HepG2 (cell line): ENCODE results near the gene TSC22D3. TPM values are rescaled to one million over a fixed set of nuclear protein-coding genes. Genes with fewer than 3 reads are reported as not detected.
A peak's percentile ranks its signal among the peaks of the same experiment; 100 is the strongest.

Experiments used
- ATAC-seq: fragments of 200-7000 bp; cut with Tn5 transposase; 3 replicates; pipeline ENCODE4 v1.9.1; 2020; ENCODE audit warnings: mild to moderate bottlenecking, moderate library complexity
- BruUV-seq: library from RNA; stranded (reverse); fragments of 400-500 nt; replicated peaks from 2 replicates; lab custom pipeline; 2021; lab: Mats Ljungman, UMichigan
- CTCF ChIA-PET: fragments of 300-600 bp; formaldehyde crosslinking; extraction: SDS; loops from one replicate; lab custom pipeline; 2021; ENCODE audit warnings: low total read pairs, inconsistent platforms, low intra/inter-chr PET ratio; lab: Yijun Ruan, JAX
- POLR2A ChIA-PET: fragments of 350-600 bp; sonication (Branson Sonifier 250); formaldehyde crosslinking; loops from one replicate; lab custom pipeline; 2020; ENCODE audit warnings: antibody characterized with exemption, inconsistent platforms; lab: Yijun Ruan, JAX
- DNase-seq: peaks from one replicate; pipeline ENCODE4 v3.0.0-alpha.2; 2015; ENCODE audit warnings: low spot score
- FAIRE-seq: peaks from 3 replicates; lab custom pipeline; 2011; peaks lifted over from hg19 to GRCh38; lab: Jason Lieb, UNC
- H2AFZ ChIP-seq: one replicate; pipeline ENCODE4 v1.6.1; 2011; ENCODE audit warnings: low read length, inconsistent platforms
- H3K27ac ChIP-seq: fragments of 300-600 bp; 3 replicates; pipeline ENCODE4 v1.8.0; 2011; ENCODE audit warnings: mixed run types, mild to moderate bottlenecking, mixed read lengths, low read length, inconsistent platforms; ENCODE audit not compliant: insufficient read depth; ENCODE audit errors: extremely low read length
- H3K27me3 ChIP-seq, 2 experiments: fragments of 200-600 bp in 1 of 2; 2 replicates in 1 of 2; 3 replicates in 1 of 2; pipeline versions ENCODE4 v1.6.0 to v1.8.0; 2011; ENCODE audit warnings: low read length in 2 of 2, mild to moderate bottlenecking in 2 of 2, moderate library complexity in 2 of 2, inconsistent platforms in 1 of 2; ENCODE audit not compliant: insufficient read depth in 2 of 2, control insufficient read depth in 1 of 2
- H3K36me3 ChIP-seq, 2 experiments: fragments of 200-600 bp in 1 of 2; replicated peaks in 1 of 2; 2 replicates in 1 of 2; 3 replicates in 1 of 2; pipeline versions ENCODE4 v1.5.1 to v1.8.0; 2011; ENCODE audit warnings: low read length in 2 of 2, inconsistent platforms in 1 of 2; ENCODE audit not compliant: insufficient read depth in 2 of 2, control insufficient read depth in 1 of 2
- H3K4me1 ChIP-seq: 2 replicates; pipeline ENCODE4 v1.5.1; 2012; ENCODE audit warnings: low read length, inconsistent platforms; ENCODE audit not compliant: insufficient read depth
- H3K4me2 ChIP-seq: 2 replicates; pipeline ENCODE4 v1.6.0; 2011; ENCODE audit warnings: low read depth, low read length, inconsistent platforms
- H3K4me3 ChIP-seq, 3 experiments: fragments of 200-600 bp in 1 of 3; sonication (generic), shearing (Covaris generic) in 1 of 3; replicated peaks in 1 of 3; 2 replicates each; pipeline ENCODE4 v1.5.1; 2011 to 2016; ENCODE audit warnings: low read length in 3 of 3, inconsistent platforms in 2 of 3, low read depth in 2 of 3, mild to moderate bottlenecking in 2 of 3, control low read depth in 1 of 3, mixed read lengths in 1 of 3; ENCODE audit not compliant: insufficient read depth in 1 of 3
- H3K79me2 ChIP-seq: one replicate; pipeline ENCODE4 v1.6.1; 2011; ENCODE audit warnings: low read length, inconsistent platforms; ENCODE audit not compliant: insufficient read depth
- H3K9ac ChIP-seq: 2 replicates; pipeline ENCODE4 v1.6.0; 2011; ENCODE audit warnings: mild to moderate bottlenecking, low read depth, low read length, inconsistent platforms; ENCODE audit not compliant: insufficient read depth
- H3K9me3 ChIP-seq: 2 replicates; pipeline ENCODE4 v1.5.1; 2012; ENCODE audit warnings: mild to moderate bottlenecking, low read length
- H4K20me1 ChIP-seq: 2 replicates; pipeline ENCODE4 v1.6.0; 2011; ENCODE audit warnings: inconsistent platforms, mild to moderate bottlenecking, low read length, moderate library complexity; ENCODE audit not compliant: insufficient read depth
- DMTF1 ChIP-seq: sonication (generic); formaldehyde crosslinking; IDR thresholded peaks from 2 replicates; pipeline ENCODE4 v1.4.0; 2020; ENCODE audit warnings: mild to moderate bottlenecking, missing genetic modification reagents
- EHMT2 ChIP-seq: fragments of 200-600 bp; sonication (generic); IDR thresholded peaks from 2 replicates; pipeline ENCODE4 v1.7.0; 2017; ENCODE audit warnings: antibody characterized with exemption, low read depth, low read length, borderline replicate concordance
- MXD3 ChIP-seq: IDR thresholded peaks from 2 replicates; pipeline ENCODE4 v1.6.1; 2016; ENCODE audit warnings: mild to moderate bottlenecking, missing biosample characterization, missing genetic modification reagents
- PAXIP1 ChIP-seq: sonication (generic); formaldehyde crosslinking; conservative IDR thresholded peaks from 2 replicates; pipeline ENCODE4 v1.4.0; 2020; ENCODE audit warnings: mild to moderate bottlenecking, missing genetic modification reagents, moderate library complexity
- ZBED4 ChIP-seq: sonication (generic); formaldehyde crosslinking; IDR thresholded peaks from 2 replicates; pipeline ENCODE4 v1.4.0; 2020; ENCODE audit warnings: missing genetic modification reagents, borderline replicate concordance
- WGBS: methylation state at CpG from one replicate; pipeline ENCODE4 v1.1.6; 2017; ENCODE audit warnings: low lambda C conversion rate; 5-methylcytosine and 5-hydroxymethylcytosine counted together
- in situ Hi-C: cut with HindIII; loops from 2 replicates; pipeline ENCODE4 v1.10.0; 2017; ENCODE audit warnings: low pct_unique_long_range_greater_than_20kb; ENCODE audit not compliant: extremely low pct_ligation_motif_present
- intact Hi-C: fragments of 100-400 bp; cut with micrococcal nuclease; formaldehyde crosslinking; loops from one replicate; pipeline ENCODE4 v1.10.0; 2022; ENCODE audit not compliant: unreplicated experiment
- polyA plus RNA-seq, 8 experiments: library from polyadenylated mRNA; depleted of rRNA in 3 of 8; stranded (reverse) in 7 of 8; unstranded in 1 of 8; fragments of >200 nt; fragmentation: Illumina TruSeq in 4 of 8; extraction: Trizol in 4 of 8; gene quantifications; 2 replicates each; pipeline versions ENCODE4 v1.2.1 to v1.2.3, GENCODE V29; 2011 to 2016; ENCODE audit warnings: low read depth in 4 of 8, missing spikeins in 1 of 8, mixed read lengths in 1 of 8; ENCODE audit not compliant: insufficient read depth in 1 of 8
- total RNA-seq, 5 experiments: library from RNA; depleted of rRNA; stranded (reverse); fragments of >200 nt; fragmentation: Illumina TruSeq; extraction: Trizol; gene quantifications; 2 replicates each; pipeline ENCODE4 v1.2.3, GENCODE V29; 2016; ENCODE audit warnings: low read depth in 1 of 5
- TF ChIP-seq, protein P1 (sequence below): sonication (generic); formaldehyde crosslinking; IDR thresholded peaks from 2 replicates; pipeline ENCODE4 v1.9.0; 2021; ENCODE audit warnings: missing genetic modification reagents, mild to moderate bottlenecking, borderline replicate concordance

Gene TSC22D3
- total and polyA plus RNA-seq, 2 of the 13 experiments (the other 11 are each of a cell fraction or from before 2014, with no cell fraction given): 0.82 to 1.5 TPM

DNA sequence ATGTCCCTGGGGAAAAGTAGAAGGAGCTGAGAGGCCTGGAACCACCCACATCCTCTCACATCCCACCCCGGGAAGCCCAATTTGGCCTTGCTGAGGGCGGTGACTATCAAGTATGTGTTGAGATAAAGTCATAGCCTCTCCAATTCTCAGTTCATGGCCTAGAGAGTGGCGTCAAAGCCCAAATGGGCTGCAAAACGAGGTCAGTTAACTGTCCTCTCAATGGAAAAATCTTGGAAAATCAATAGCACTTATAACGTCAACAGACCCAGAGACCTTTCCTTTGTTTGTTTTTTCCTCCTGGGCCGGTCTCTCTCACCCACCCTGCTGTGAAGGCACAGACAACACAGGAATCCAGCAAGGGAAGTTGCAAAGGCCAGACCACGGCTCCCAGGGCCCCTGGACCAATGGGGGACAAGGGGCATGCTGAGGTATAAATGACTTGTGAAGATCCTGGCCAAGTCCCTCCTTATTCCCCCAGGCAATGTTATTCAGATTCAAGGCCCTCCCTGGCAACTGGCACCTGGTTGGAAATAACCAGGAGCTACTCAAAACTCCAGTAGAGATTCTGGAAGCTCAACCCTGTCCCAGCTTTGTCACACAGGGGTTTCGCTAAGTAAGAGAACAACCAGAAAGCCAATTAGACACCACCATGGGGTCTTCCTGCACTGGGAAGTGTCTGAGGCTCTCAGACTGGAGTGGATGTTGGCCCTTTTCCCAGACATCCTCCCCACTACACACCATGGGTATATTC lies 38.6 kb downstream of the TSC22D3 start:
- DNase-seq: peak; percentile 16
- H4K20me1 ChIP-seq: no peaks in the 10 kb centered on the region
- no peak overlapping the region for H2AFZ ChIP-seq
- H3K4me3 ChIP-seq: no peak overlapping the region
- ATAC-seq: peak; percentile 77
- CTCF ChIA-PET: no interaction called here
- peak overlapping the region; percentile 23; the same call in 1 of the 2 replicates for H3K4me2 ChIP-seq
- no peaks in the 10 kb centered on the region for H3K79me2 ChIP-seq
- in situ Hi-C loops (no loop called here), intact Hi-C loops (no loop called here)
- H3K36me3 ChIP-seq: no peaks in the 10 kb centered on the region
- H3K27ac ChIP-seq: no peak overlapping the region
- no TSS peak for BruUV-seq
- no peaks in the 10 kb centered on the region for H3K27me3 ChIP-seq
- POLR2A ChIA-PET: no interaction called here
- peaks cover 34% of the 10 kb centered on the region for H3K4me1 ChIP-seq
- H3K9ac ChIP-seq: no peak overlapping the region
- WGBS: 5% methylated on average over 4 of the region's 8 CpGs
- no peaks in the 10 kb centered on the region for H3K9me3 ChIP-seq
- no peak for FAIRE-seq
- TF ChIP-seq DMTF1 (CRISPR knock-in tag) (no peak), EHMT2 (peak; percentile 42; the same call in 1 of the 2 replicates), MXD3 (no peak), ZBED4 (0 out of 2 replicates have a peak, but pooled peaks have one; percentile 41), PAXIP1 (peak; percentile 52)
- TF ChIP-seq, protein P1, sequence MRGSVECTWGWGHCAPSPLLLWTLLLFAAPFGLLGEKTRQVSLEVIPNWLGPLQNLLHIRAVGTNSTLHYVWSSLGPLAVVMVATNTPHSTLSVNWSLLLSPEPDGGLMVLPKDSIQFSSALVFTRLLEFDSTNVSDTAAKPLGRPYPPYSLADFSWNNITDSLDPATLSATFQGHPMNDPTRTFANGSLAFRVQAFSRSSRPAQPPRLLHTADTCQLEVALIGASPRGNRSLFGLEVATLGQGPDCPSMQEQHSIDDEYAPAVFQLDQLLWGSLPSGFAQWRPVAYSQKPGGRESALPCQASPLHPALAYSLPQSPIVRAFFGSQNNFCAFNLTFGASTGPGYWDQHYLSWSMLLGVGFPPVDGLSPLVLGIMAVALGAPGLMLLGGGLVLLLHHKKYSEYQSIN (CRISPR knock-in tag): no peak
